ENCODE data around the gene LRCH1. TPM values are rescaled to one million over a fixed set of nuclear protein-coding genes. Genes with fewer than 3 reads are reported as not detected.

LRCH1 gene
- total and polyA plus RNA-seq, 2 of the 4 experiments (the other 2 are of a cell fraction) = 7.0 to 8.8 TPM

DNA sequence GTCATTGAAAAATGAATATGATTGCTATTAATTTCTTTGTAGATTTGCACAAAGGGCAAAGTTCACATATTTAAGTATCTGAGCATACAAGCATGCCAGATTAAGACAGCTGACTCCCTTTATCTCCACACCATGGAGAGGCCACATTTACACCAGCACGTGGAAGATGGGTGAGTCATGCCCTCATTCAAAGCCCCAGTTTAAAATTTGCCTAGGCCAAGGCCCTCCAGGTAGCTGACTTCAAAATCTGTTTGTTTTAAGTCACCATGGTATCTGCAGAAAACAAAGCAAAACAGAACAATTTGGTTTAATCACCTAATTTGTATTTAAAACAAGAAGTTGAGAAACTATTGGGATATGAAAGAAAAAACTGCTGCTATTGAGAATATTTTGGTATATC, 134.8 kb downstream of the LRCH1 start:
- no peak overlapping the region for H4K5ac ChIP-seq (ENCODE audit: low read depth, low read length)
- no peak overlapping the region for H2AFZ ChIP-seq (replicated peaks; ENCODE audit: low read length, poor library complexity)
- no peak overlapping the region for H2AK9ac ChIP-seq (replicated peaks; ENCODE audit: low read depth, low read length, poor library complexity)
- POLR2A ChIA-PET (ENCODE audit: unreplicated experiment) = no interaction called here
- 17% methylated on average over 1 of the region's 1 CpG; no CpG with 5 or more reads in 1 of the 2 experiments for WGBS, 2 experiments (ENCODE audit: extremely low coverage in 2 of 2, insufficient read length in 1 of 2)
- no peak overlapping the region for H3K4me2 ChIP-seq (ENCODE audit: low read depth, low read length)
- in situ Hi-C loops (cut with MboI; ENCODE audit: low sequenced_read_pairs) (loop anchor here (10.0 kb wide), 1 partner anchor 133 kb away; the partner anchor contains the start of gene LRCH1), dilution Hi-C loops (cut with HindIII; ENCODE audit: low sequenced_read_pairs, unreplicated experiment) (no loop called here), intact Hi-C loops (cut with micrococcal nuclease) (no loop called here)
- BruUV-seq (replicated peaks) = no TSS peak
- H3K4me1 ChIP-seq (ENCODE audit: control insufficient read depth, insufficient read depth, low read length) = peaks cover 7% of the 10 kb centered on the region
- H3K56ac ChIP-seq (ENCODE audit: extremely low read depth, insufficient read depth, low read length) = no peak overlapping the region
- H3K18ac ChIP-seq (ENCODE audit: low read depth, low read length) = no peak overlapping the region
- no peak overlapping the region for H4K91ac ChIP-seq (ENCODE audit: insufficient read depth, low read depth, low read length)
- H2BK5ac ChIP-seq (ENCODE audit: low read depth, low read length, poor library complexity, severe bottlenecking) = no peak overlapping the region
- H2BK120ac ChIP-seq (ENCODE audit: low read depth, low read length) = no peak overlapping the region
- H3K36me3 ChIP-seq (ENCODE audit: control insufficient read depth, insufficient read depth, low read length) = peaks cover 4% of the 10 kb centered on the region; the same call in 1 of the 2 replicates
- H3K79me1 ChIP-seq (ENCODE audit: low read depth in 1 of 2, low read length in 2 of 2) = peaks cover 9 to 13% of the 10 kb centered on the region in 2 experiments; a peak in 2 of 4 replicates
- no peak overlapping the region for H3K4me3 ChIP-seq (ENCODE audit: insufficient read depth, low read depth, low read length)
- H4K8ac ChIP-seq (ENCODE audit: low read depth in 2 of 2, low read length in 2 of 2) = no peak overlapping the region
- no peak overlapping the region for H2BK15ac ChIP-seq (ENCODE audit: low read depth, low read length)
- no peaks in the 10 kb centered on the region for H4K20me1 ChIP-seq (ENCODE audit: insufficient read depth, low read length)
- H3K27ac ChIP-seq (ENCODE audit: insufficient read depth, low read length) = no peak overlapping the region
- no peak overlapping the region for H2AK5ac ChIP-seq (ENCODE audit: low read depth, low read length)
- no peak overlapping the region for H2BK20ac ChIP-seq (ENCODE audit: low read depth, low read length)
- H3K27me3 ChIP-seq (ENCODE audit: control insufficient read depth, insufficient read depth, low read length) = no peaks in the 10 kb centered on the region
- no peaks in the 10 kb centered on the region for H3K9me3 ChIP-seq (ENCODE audit: control insufficient read depth, insufficient read depth, low read length)
- ATAC-seq (ENCODE audit: low read depth) = peak; percentile 54
- H3K4ac ChIP-seq (ENCODE audit: low read depth, low read length) = no peak overlapping the region
- peaks cover 3% of the 10 kb centered on the region for H3K9me1 ChIP-seq (ENCODE audit: insufficient read depth, low read length)
- peak; percentile 46 for DNase-seq
- TF ChIP-seq CHD1 (IDR thresholded peaks at IDR 0.05; ENCODE audit: low read depth, low read length) = no peak
- no peak for TF ChIP-seq CEBPB (IDR thresholded peaks at IDR 0.05; ENCODE audit: low read depth, low read length)
- no peak for TF ChIP-seq MAZ (IDR thresholded peaks at IDR 0.05; ENCODE audit: borderline replicate concordance, low read depth, low read length)
- TF ChIP-seq, protein P1, sequence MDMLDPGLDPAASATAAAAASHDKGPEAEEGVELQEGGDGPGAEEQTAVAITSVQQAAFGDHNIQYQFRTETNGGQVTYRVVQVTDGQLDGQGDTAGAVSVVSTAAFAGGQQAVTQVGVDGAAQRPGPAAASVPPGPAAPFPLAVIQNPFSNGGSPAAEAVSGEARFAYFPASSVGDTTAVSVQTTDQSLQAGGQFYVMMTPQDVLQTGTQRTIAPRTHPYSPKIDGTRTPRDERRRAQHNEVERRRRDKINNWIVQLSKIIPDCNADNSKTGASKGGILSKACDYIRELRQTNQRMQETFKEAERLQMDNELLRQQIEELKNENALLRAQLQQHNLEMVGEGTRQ (IDR thresholded peaks at IDR 0.05; ENCODE audit: low read depth, low read length) = peak; percentile 41; the same call in 1 of the 2 replicates
- no peak for TF ChIP-seq MAFK (IDR thresholded peaks at IDR 0.05; ENCODE audit: low read depth, low read length)
- TF ChIP-seq, protein P2, sequence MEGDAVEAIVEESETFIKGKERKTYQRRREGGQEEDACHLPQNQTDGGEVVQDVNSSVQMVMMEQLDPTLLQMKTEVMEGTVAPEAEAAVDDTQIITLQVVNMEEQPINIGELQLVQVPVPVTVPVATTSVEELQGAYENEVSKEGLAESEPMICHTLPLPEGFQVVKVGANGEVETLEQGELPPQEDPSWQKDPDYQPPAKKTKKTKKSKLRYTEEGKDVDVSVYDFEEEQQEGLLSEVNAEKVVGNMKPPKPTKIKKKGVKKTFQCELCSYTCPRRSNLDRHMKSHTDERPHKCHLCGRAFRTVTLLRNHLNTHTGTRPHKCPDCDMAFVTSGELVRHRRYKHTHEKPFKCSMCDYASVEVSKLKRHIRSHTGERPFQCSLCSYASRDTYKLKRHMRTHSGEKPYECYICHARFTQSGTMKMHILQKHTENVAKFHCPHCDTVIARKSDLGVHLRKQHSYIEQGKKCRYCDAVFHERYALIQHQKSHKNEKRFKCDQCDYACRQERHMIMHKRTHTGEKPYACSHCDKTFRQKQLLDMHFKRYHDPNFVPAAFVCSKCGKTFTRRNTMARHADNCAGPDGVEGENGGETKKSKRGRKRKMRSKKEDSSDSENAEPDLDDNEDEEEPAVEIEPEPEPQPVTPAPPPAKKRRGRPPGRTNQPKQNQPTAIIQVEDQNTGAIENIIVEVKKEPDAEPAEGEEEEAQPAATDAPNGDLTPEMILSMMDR (conservative IDR thresholded peaks at IDR 0.05; ENCODE audit: low read depth, low read length) = no peak
- TF ChIP-seq SMC3 (IDR thresholded peaks at IDR 0.05; ENCODE audit: low read depth, low read length) = no peak
- TF ChIP-seq BHLHE40 (IDR thresholded peaks at IDR 0.05; ENCODE audit: low read depth, low read length) = peak; percentile 65
- TF ChIP-seq MXI1 (IDR thresholded peaks at IDR 0.05; ENCODE audit: borderline replicate concordance, low read depth, low read length) = peak; percentile 67; the same call in 1 of the 2 replicates
- no peak for TF ChIP-seq RAD21 (IDR thresholded peaks at IDR 0.05; ENCODE audit: low read length)
- peak; percentile 29; the same call in 1 of the 2 replicates for TF ChIP-seq FOS (IDR thresholded peaks at IDR 0.05; ENCODE audit: low read depth, low read length)
- H3K9ac ChIP-seq (ENCODE audit: low read depth, low read length) = no peak overlapping the region
- H3K14ac ChIP-seq (replicated peaks; ENCODE audit: low read depth, low read length) = no peak overlapping the region
- CTCF ChIA-PET = no interaction called here
- H3K23ac ChIP-seq (ENCODE audit: low read depth, low read length) = no peak overlapping the region
